Kidney (tissue), 14 donors: ENCODE results near the gene FOXI2. TPM values are rescaled to one million over a fixed set of nuclear protein-coding genes. Genes with fewer than 3 reads are reported as not detected.

Experiments
- DNase-seq, 5 donors: peaks; one replicate each; pipeline ENCODE4 v3.0.0-alpha.2; 2013 to 2020
- FAIRE-seq: peaks from 2 replicates; lab custom pipeline; 2012; peaks lifted over from hg19 to GRCh38; lab: Jason Lieb, UNC
- H3K27ac ChIP-seq, 2 donors: one replicate each; pipeline ENCODE4 v1.7.0; 2013; ENCODE audit warnings: low read depth in 2 of 2, low read length in 2 of 2, inconsistent platforms in 1 of 2
- H3K27me3 ChIP-seq: one replicate; pipeline ENCODE4 v1.7.1; 2013; ENCODE audit warnings: low read length, inconsistent platforms; ENCODE audit not compliant: control insufficient read depth, insufficient read depth
- H3K36me3 ChIP-seq, 3 donors: one replicate each; pipeline versions ENCODE4 v1.7.0 to v1.7.1; 2013; ENCODE audit warnings: low read length in 3 of 3, control low read depth in 1 of 3, inconsistent platforms in 1 of 3; ENCODE audit not compliant: insufficient read depth in 3 of 3, control insufficient read depth in 2 of 3
- H3K4me1 ChIP-seq, 3 donors: one replicate each; pipeline versions ENCODE4 v1.7.0 to v1.7.1; 2013; ENCODE audit warnings: low read length in 3 of 3, inconsistent platforms in 1 of 3, low read depth in 1 of 3; ENCODE audit not compliant: control insufficient read depth in 2 of 3, insufficient read depth in 2 of 3
- H3K4me3 ChIP-seq, 3 donors: one replicate each; pipeline versions ENCODE4 v1.7.0 to v1.8.1; 2013; ENCODE audit warnings: low read length in 3 of 3, control low read depth in 1 of 3, inconsistent platforms in 1 of 3
- H3K9ac ChIP-seq, 3 donors: one replicate each; pipeline versions ENCODE4 v1.7.0 to v1.7.1; 2013; ENCODE audit warnings: low read length in 3 of 3, control low read depth in 1 of 3, inconsistent platforms in 1 of 3
- H3K9me3 ChIP-seq, 3 donors: one replicate each; pipeline versions ENCODE4 v1.7.0 to v1.7.1; 2013; ENCODE audit warnings: low read length in 3 of 3, control low read depth in 1 of 3, inconsistent platforms in 1 of 3; ENCODE audit not compliant: control insufficient read depth in 2 of 3, insufficient read depth in 1 of 3
- intact Hi-C: fragments of 100-400 bp; cut with DNase I; formaldehyde crosslinking; loops from one replicate; pipeline ENCODE4 v1.11.1; 2022
- polyA plus RNA-seq: library from polyadenylated mRNA; stranded (reverse); fragments of 350-450 nt; fragmentation: Illumina TruSeq; extraction: RNeasy Lipid Tissue Mini Kit (QIAGEN cat#74804); gene quantifications from one replicate; pipeline ENCODE4 v1.2.3, GENCODE V29; 2014; ENCODE audit warnings: low read depth, low replicate concordance; ENCODE audit not compliant: insufficient read depth
- total RNA-seq: library from RNA; stranded (reverse); fragmentation: NEBNext Ultra II Directional; extraction: Animal tissue kit (Norgen Biotek cat#: 25700); gene quantifications from one replicate; pipeline ENCODE4 v1.2.1, GENCODE V29; 2021
- TF ChIP-seq, protein P1 (sequence below): IDR thresholded peaks from 3 replicates; pipeline ENCODE4 v1.5.1; 2012; ENCODE audit warnings: mild to moderate bottlenecking, moderate library complexity, borderline replicate concordance; ENCODE audit not compliant: insufficient read depth; ENCODE audit errors: extremely low read depth
- donor health status: control.
- donor health status: control.
- donor health status: control.
- donor health status: control.
- donor health status: control.
- donor health status: DM: yes; HTN: yes; CAD: no.
- donor health status: Normal renal cell carcinoma (clear cell type).

The FOXI2 gene
- total and polyA plus RNA-seq, 2 donors from 2014 or later = 1.1 to 1.5 TPM

GRCh38 chr10:127774766-127775559 is 38.0 kb downstream of the FOXI2 start:
- no peak for FAIRE-seq
- H3K27me3 ChIP-seq = no peaks in the 10 kb centered on the region

GRCh38 chr10:127776816-127777215 is 39.8 kb downstream of the FOXI2 start:
- Histone ChIP-seq H3K4me1 (no peaks in the 10 kb centered on the region), H3K9me3 (no peaks in the 10 kb centered on the region), H3K36me3 (no peaks in the 10 kb centered on the region), H3K27me3 (no peaks in the 10 kb centered on the region), H3K9ac (no peak overlapping the region), H3K27ac (no peak overlapping the region), H3K4me3 (no peak overlapping the region)
- DNase-seq (no peak), FAIRE-seq (no peak)
- TF ChIP-seq, protein P1, sequence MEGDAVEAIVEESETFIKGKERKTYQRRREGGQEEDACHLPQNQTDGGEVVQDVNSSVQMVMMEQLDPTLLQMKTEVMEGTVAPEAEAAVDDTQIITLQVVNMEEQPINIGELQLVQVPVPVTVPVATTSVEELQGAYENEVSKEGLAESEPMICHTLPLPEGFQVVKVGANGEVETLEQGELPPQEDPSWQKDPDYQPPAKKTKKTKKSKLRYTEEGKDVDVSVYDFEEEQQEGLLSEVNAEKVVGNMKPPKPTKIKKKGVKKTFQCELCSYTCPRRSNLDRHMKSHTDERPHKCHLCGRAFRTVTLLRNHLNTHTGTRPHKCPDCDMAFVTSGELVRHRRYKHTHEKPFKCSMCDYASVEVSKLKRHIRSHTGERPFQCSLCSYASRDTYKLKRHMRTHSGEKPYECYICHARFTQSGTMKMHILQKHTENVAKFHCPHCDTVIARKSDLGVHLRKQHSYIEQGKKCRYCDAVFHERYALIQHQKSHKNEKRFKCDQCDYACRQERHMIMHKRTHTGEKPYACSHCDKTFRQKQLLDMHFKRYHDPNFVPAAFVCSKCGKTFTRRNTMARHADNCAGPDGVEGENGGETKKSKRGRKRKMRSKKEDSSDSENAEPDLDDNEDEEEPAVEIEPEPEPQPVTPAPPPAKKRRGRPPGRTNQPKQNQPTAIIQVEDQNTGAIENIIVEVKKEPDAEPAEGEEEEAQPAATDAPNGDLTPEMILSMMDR = no peak
- intact Hi-C loops = no loop called here

More at GRCh38 chr10:127774766-127775559, 38.0 kb downstream of the FOXI2 start:
- TF ChIP-seq, protein P1 = no peak
- Histone ChIP-seq H3K9ac (no peak overlapping the region), H3K27ac (no peak overlapping the region), H3K4me3 (no peak overlapping the region), H3K4me1 (no peaks in the 10 kb centered on the region), H3K36me3 (no peaks in the 10 kb centered on the region), H3K9me3 (no peaks in the 10 kb centered on the region)
- DNase-seq = peak in 3 of 5 donors; percentile 33 to 76 (median 73)
- intact Hi-C loops = no loop called here

DNA sequence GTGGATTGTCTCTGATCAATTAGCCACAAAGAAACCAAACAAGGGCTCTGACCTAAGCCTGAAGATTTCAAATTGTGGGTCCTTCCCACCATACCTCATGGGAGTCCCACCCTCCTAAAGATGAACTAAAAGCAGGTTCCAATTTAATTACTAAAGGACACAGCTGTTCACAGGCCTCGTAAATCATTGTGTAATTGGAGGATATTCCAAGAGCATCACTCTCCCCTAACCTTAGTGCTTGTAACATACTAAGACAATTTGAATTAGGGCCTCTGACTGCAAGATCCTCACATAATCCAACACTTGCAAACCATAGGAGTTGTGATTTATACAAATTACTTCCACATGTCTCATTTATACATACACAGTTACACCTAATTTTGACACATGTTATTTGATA is 44.4 kb downstream of the FOXI2 start:
- TF ChIP-seq, protein P1 = no peak

More for the DNA sequence above, 44.4 kb downstream of the FOXI2 start:
- no peak overlapping the region for H3K9ac ChIP-seq
- DNase-seq (peak in 1 of 5 donors; percentile 50), FAIRE-seq (no peak)
- H3K27ac ChIP-seq = no peak overlapping the region
- no peaks in the 10 kb centered on the region for H3K27me3 ChIP-seq
- H3K9me3 ChIP-seq = no peaks in the 10 kb centered on the region
- intact Hi-C loops = no loop called here
- no peak overlapping the region for H3K4me3 ChIP-seq
- no peaks in the 10 kb centered on the region for H3K36me3 ChIP-seq
- no peaks in the 10 kb centered on the region for H3K4me1 ChIP-seq
